Body of pancreas (tissue), 4 donors: ENCODE measurements around the gene PDF. TPM values are rescaled to one million over a fixed set of nuclear protein-coding genes. Genes with fewer than 3 reads are reported as not detected.
"Not testable (repeated sequence)": the region's sequence is repeated elsewhere in the genome, so short reads cannot be mapped to it uniquely, and the experiment has no call there.

Experiments used
- ATAC-seq: fragments of 150-250 bp; one replicate; pipeline ENCODE4 v1.9.1; 2016
- DNase-seq, 4 donors: peaks; one replicate each; pipeline ENCODE4 v3.0.0-alpha.2; 2019
- H3K27ac ChIP-seq, 4 donors: fragments of 200-600 bp; sonication (generic); 1 replicate in 3 of 4; 2 replicates in 1 of 4; pipeline versions ENCODE4 v1.5.1 to v1.6.1; 2016 to 2019; ENCODE audit warnings: mild to moderate bottlenecking in 1 of 4, mixed read lengths in 1 of 4, moderate library complexity in 1 of 4
- H3K27me3 ChIP-seq, 2 donors: fragments of 200-600 bp; sonication (generic); one replicate each; pipeline ENCODE4 v1.6.0; 2016; ENCODE audit warnings: mild to moderate bottlenecking in 1 of 2
- H3K36me3 ChIP-seq, 2 donors: fragments of 200-600 bp; sonication (generic); replicated peaks in 1 of 2; 2 replicates each; pipeline ENCODE4 v1.5.1; 2016; ENCODE audit warnings: low read depth in 2 of 2; ENCODE audit not compliant: insufficient read depth in 1 of 2
- H3K4me1 ChIP-seq: fragments of 200-600 bp; sonication (generic); one replicate; pipeline ENCODE4 v1.6.0; 2016
- H3K4me3 ChIP-seq, 2 donors: fragments of 200-600 bp; sonication (generic); 1 replicate in 1 of 2; 2 replicates in 1 of 2; pipeline ENCODE4 v1.5.1; 2016 to 2019
- H3K9me3 ChIP-seq, 3 donors: fragments of 200-600 bp; sonication (generic); 1 replicate in 2 of 3; 2 replicates in 1 of 3; pipeline ENCODE4 v1.5.1; 2016
- CTCF ChIP-seq, 7 experiments: fragments of 450-650 bp in 4 of 7; fragments of 200-600 bp in 3 of 7; sonication (generic) in 3 of 7; IDR thresholded peaks; one replicate each; pipeline ENCODE4 v1.5.1; 2016 to 2019; ENCODE audit warnings: antibody characterized with exemption in 7 of 7
- POLR2A ChIP-seq, 3 donors: fragments of 450-650 bp; IDR thresholded peaks; one replicate each; pipeline ENCODE4 v1.6.1; 2016; ENCODE audit warnings: antibody characterized with exemption in 3 of 3, mild to moderate bottlenecking in 2 of 3
- WGBS, 2 donors: methylation state at CpG; one replicate each; pipeline ENCODE4 v1.1.5; 2017; 5-methylcytosine and 5-hydroxymethylcytosine counted together
- intact Hi-C: fragments of 100-400 bp; cut with DNase I; formaldehyde crosslinking; loops from one replicate; pipeline ENCODE4 v1.15.1; 2023
- total RNA-seq, 2 donors: library from RNA; depleted of rRNA; stranded (reverse); fragments of >200 nt; gene quantifications; one replicate each; pipeline ENCODE4 v1.1.0, GENCODE V29; 2016

PDF gene
- total RNA-seq, 2 donors from 2014 or later: 38.1 to 45.2 TPM

DNA sequence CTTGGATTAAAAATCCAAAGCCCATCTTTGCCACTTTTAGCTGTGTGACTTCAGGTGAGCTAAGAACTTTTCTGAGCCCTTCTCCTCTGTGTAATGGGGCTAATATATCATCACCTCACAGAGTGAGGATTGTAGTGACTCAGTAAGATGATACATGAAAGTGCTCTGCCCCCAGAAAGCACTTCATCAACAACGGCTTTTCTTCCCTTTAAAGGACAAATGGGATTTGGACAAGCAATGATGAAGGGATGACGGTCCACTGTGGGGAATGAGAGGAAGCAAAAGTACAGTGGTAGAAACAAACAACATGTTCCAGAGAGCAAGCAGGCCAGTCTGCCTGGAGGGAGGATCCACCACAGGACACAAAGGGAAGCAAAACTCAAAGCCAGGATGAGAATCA is 35.5 kb upstream of the PDF start:
- Histone ChIP-seq H3K4me1 (no peaks in the 10 kb centered on the region), H3K9me3 (no peaks in the 10 kb centered on the region), H3K36me3 (peaks cover 0 to 33% of the 10 kb centered on the region in 2 donors), H3K27ac (no peak overlapping the region), H3K4me3 (no peak overlapping the region), H3K27me3 (no peaks in the 10 kb centered on the region)
- intact Hi-C loops: no loop called here
- DNase-seq: no peak
- TF ChIP-seq POLR2A (IDR thresholded peaks at IDR 0.05): no peak
- no peak for TF ChIP-seq CTCF (IDR thresholded peaks at IDR 0.05)
- no peak for ATAC-seq
- 72 to 93% methylated on average over 2 of the region's 2 CpGs for WGBS, 2 donors

- Histone ChIP-seq H3K27me3 (no peaks in the 10 kb centered on the region), H3K4me1 (no peaks in the 10 kb centered on the region), H3K9me3 (no peaks in the 10 kb centered on the region), H3K4me3 (no peak overlapping the region), H3K36me3 (peaks cover 0 to 24% of the 10 kb centered on the region in 2 donors), H3K27ac (no peak overlapping the region)
- intact Hi-C loops: no loop called here
- no peak for ATAC-seq
- 87 to 93% methylated on average over 2 of the region's 2 CpGs for WGBS, 2 donors
- no peak for DNase-seq
- no peak for TF ChIP-seq POLR2A (IDR thresholded peaks at IDR 0.05)
- no peak for TF ChIP-seq CTCF (IDR thresholded peaks at IDR 0.05)
These were observed 33.7 kb upstream of the PDF start for GRCh38 chr16:69364088-69364487.

- WGBS, 2 donors: 92% methylated on average over 5 of the region's 5 CpGs
- H3K9me3 ChIP-seq: no peaks in the 10 kb centered on the region
- intact Hi-C loops: no loop called here
- ATAC-seq: peak; percentile 21
- H3K4me1 ChIP-seq: no peaks in the 10 kb centered on the region
- no peaks in the 10 kb centered on the region for H3K27me3 ChIP-seq
- TF ChIP-seq POLR2A (IDR thresholded peaks at IDR 0.05) (no peak), CTCF (IDR thresholded peaks at IDR 0.05) (no peak)
- no peak overlapping the region for H3K4me3 ChIP-seq
- no peak overlapping the region for H3K27ac ChIP-seq
- DNase-seq: no peak
- peaks cover 0 to 22% of the 10 kb centered on the region in 2 donors for H3K36me3 ChIP-seq
These were observed 32.9 kb upstream of the PDF start for GRCh38 chr16:69363281-69363717.

DNA sequence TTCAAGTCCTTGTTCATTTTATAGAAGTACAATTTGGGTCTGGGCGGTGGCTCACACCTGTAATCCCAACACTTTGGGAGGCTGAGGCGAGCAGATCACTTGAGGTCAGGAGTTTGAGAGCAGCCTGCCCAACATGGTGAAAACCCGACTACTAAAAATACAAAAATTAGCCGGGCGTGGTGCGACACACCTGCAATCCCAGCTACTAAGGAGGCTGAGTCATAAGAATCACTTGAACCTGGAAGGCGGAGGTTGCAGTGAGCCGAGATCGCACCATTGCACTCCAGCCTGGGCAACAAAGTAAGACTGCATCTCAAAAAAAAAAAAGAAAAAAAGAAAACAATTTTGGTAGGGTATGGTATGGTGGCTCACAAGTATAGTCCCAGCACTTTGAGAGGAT is 29.7 kb upstream of the PDF start:
- ATAC-seq, intact Hi-C loops, H3K4me1 ChIP-seq, H3K36me3 ChIP-seq, H3K27ac ChIP-seq, H3K27me3 ChIP-seq, H3K4me3 ChIP-seq, H3K9me3 ChIP-seq, DNase-seq: not testable (repeated sequence)
- WGBS, 2 donors: 93 to 96% methylated on average over 9 of the region's 9 CpGs

GRCh38 chr16:69351309-69352027 is 21.1 kb upstream of the PDF start, which contains the start of gene TMED6:
TMED6 (minus strand) TSS chr16:69351786; CDS start chr16:69351753, 33 bp downstream.
- Histone ChIP-seq H3K27ac (peak within 1 kb of the TSS; percentile 69 to 90 (median 79)), H3K9me3 (no peaks in the 10 kb centered on the region), H3K36me3 (peaks cover 0 to 4% of the 10 kb centered on the region in 2 donors), H3K4me1 (peaks cover 38% of the 10 kb centered on the region), H3K27me3 (no peaks in the 10 kb centered on the region), H3K4me3 (peak within 1 kb of the TSS; percentile 40 to 50)
- peak in 2 of 7 experiments; percentile 4 to 9 for TF ChIP-seq CTCF (IDR thresholded peaks at IDR 0.05)
- TF ChIP-seq POLR2A (IDR thresholded peaks at IDR 0.05): peak; percentile 32 to 91 (median 86)
- WGBS, 2 donors: 4 to 19% methylated on average over 7 to 12 of the region's 12 CpGs
- intact Hi-C loops: no loop called here
- DNase-seq (peak; percentile 82 to 92 (median 87)), ATAC-seq (peak; percentile 91)
